ENCODE results near the gene COPS9.

Gene COPS9

DNA sequence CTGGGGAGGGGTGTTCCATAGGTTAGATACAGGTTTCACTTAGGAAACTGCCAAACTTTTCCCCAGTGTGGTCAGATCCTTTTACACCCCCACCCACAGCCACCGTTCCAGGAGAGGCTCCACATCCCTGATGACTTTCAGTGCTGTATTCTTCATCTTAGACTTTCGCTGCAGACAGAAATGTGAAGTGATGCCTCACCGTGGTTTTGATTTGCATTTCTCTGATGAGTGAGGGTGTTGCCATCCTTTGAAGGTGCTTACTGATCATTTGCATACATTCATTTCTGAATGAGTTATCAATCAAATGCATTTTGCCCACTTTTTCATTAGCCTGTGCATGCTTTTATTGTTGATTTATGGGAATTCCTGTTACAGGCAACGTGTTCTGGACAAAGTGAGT, 14.9 kb downstream of the COPS9 start:
- Histone ChIP-seq H3K4me3 (ENCODE audit: low read depth in 1 of 2, low read length in 2 of 2) (no peak overlapping the region), H3K9me3 (ENCODE audit: control insufficient read depth in 1 of 2, low read length in 2 of 2) (no peaks in the 10 kb centered on the region), H3K4me1 (ENCODE audit: control insufficient read depth in 1 of 2, insufficient read depth in 2 of 2, low read length in 2 of 2) (no peaks in the 10 kb centered on the region), H3K27me3 (ENCODE audit: control insufficient read depth in 1 of 2, insufficient read depth in 2 of 2, low read length in 2 of 2) (no peaks in the 10 kb centered on the region), H3K27ac (ENCODE audit: low read depth, low read length) (no peak overlapping the region), H3K36me3 (ENCODE audit: control insufficient read depth in 1 of 2, insufficient read depth in 2 of 2, low read length in 2 of 2) (no peaks in the 10 kb centered on the region), H3K9ac (ENCODE audit: low read depth in 1 of 2, low read length in 2 of 2) (no peak overlapping the region)

DNA sequence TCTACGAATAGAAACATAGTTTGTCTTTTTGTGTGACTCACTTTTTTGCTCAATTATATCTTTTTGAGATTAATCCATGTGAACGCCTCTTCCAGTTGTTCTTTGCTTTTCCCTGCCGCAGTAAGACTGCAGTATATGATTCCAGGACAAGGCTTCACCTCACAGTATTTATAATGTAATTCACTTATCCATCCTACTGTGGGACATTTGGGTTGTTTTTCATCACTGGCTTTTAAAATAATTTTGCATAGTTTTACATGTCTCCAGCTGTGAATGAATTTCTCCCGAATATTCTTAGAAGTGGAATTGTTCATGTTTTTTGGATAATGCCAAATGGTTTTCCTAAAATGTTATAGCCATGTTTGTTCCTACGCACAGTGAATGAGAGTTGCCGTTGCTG, 21.9 kb downstream of the COPS9 start:
- Histone ChIP-seq H3K27ac (ENCODE audit: low read depth, low read length) (no peak overlapping the region), H3K27me3 (ENCODE audit: control insufficient read depth in 1 of 2, insufficient read depth in 2 of 2, low read length in 2 of 2) (peaks cover 0 to 4% of the 10 kb centered on the region in 2 donors), H3K9me3 (ENCODE audit: control insufficient read depth in 1 of 2, low read length in 2 of 2) (no peaks in the 10 kb centered on the region), H3K9ac (ENCODE audit: low read depth in 1 of 2, low read length in 2 of 2) (no peak overlapping the region), H3K36me3 (ENCODE audit: control insufficient read depth in 1 of 2, insufficient read depth in 2 of 2, low read length in 2 of 2) (no peaks in the 10 kb centered on the region), H3K4me1 (ENCODE audit: control insufficient read depth in 1 of 2, insufficient read depth in 2 of 2, low read length in 2 of 2) (no peaks in the 10 kb centered on the region), H3K4me3 (ENCODE audit: low read depth in 1 of 2, low read length in 2 of 2) (no peak overlapping the region)

- Histone ChIP-seq H3K9ac (ENCODE audit: low read depth in 1 of 2, low read length in 2 of 2) (no peak overlapping the region), H3K4me3 (ENCODE audit: low read depth in 1 of 2, low read length in 2 of 2) (no peak overlapping the region), H3K36me3 (ENCODE audit: control insufficient read depth in 1 of 2, insufficient read depth in 2 of 2, low read length in 2 of 2) (no peaks in the 10 kb centered on the region), H3K9me3 (ENCODE audit: control insufficient read depth in 1 of 2, low read length in 2 of 2) (no peaks in the 10 kb centered on the region), H3K27me3 (ENCODE audit: control insufficient read depth in 1 of 2, insufficient read depth in 2 of 2, low read length in 2 of 2) (peaks cover 0 to 4% of the 10 kb centered on the region in 2 donors), H3K27ac (ENCODE audit: low read depth, low read length) (no peak overlapping the region), H3K4me1 (ENCODE audit: control insufficient read depth in 1 of 2, insufficient read depth in 2 of 2, low read length in 2 of 2) (no peaks in the 10 kb centered on the region)
Observed at GRCh38 chr2:240112914-240113690, 23.0 kb downstream of the COPS9 start.

GRCh38 chr2:240111253-240111652, 24.9 kb downstream of the COPS9 start:
- Histone ChIP-seq H3K4me1 (ENCODE audit: control insufficient read depth in 1 of 2, insufficient read depth in 2 of 2, low read length in 2 of 2) (no peaks in the 10 kb centered on the region), H3K9me3 (ENCODE audit: control insufficient read depth in 1 of 2, low read length in 2 of 2) (no peaks in the 10 kb centered on the region), H3K27ac (ENCODE audit: low read depth, low read length) (no peak overlapping the region), H3K27me3 (ENCODE audit: control insufficient read depth in 1 of 2, insufficient read depth in 2 of 2, low read length in 2 of 2) (peaks cover 0 to 4% of the 10 kb centered on the region in 2 donors), H3K9ac (ENCODE audit: low read depth in 1 of 2, low read length in 2 of 2) (no peak overlapping the region), H3K4me3 (ENCODE audit: low read depth in 1 of 2, low read length in 2 of 2) (no peak overlapping the region), H3K36me3 (ENCODE audit: control insufficient read depth in 1 of 2, insufficient read depth in 2 of 2, low read length in 2 of 2) (no peaks in the 10 kb centered on the region)

DNA sequence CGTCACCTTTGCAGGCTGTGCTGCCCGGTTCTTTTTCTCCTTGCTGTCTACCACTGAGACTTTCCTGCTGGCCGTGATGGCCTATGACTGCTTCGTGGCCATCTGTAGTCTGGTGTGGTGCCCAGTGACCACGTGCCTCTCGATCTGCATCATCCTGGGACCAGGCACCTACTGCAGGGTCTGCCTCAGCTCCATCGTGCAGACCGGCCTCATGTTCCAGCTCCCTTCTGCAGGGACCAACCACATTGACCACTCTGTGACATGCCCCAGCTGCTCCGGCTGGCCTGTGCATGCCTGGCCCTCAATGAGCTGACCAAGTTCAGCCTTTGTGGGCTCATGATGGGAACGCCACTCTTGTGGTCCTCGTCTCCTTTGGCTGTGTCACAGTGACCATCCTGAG, 26.7 kb downstream of the COPS9 start:
- Histone ChIP-seq H3K27ac (ENCODE audit: low read depth, low read length) (no peak overlapping the region), H3K4me3 (ENCODE audit: low read depth in 1 of 2, low read length in 2 of 2) (no peak overlapping the region), H3K36me3 (ENCODE audit: control insufficient read depth in 1 of 2, insufficient read depth in 2 of 2, low read length in 2 of 2) (no peaks in the 10 kb centered on the region), H3K9ac (ENCODE audit: low read depth in 1 of 2, low read length in 2 of 2) (no peak overlapping the region), H3K9me3 (ENCODE audit: control insufficient read depth in 1 of 2, low read length in 2 of 2) (no peaks in the 10 kb centered on the region), H3K4me1 (ENCODE audit: control insufficient read depth in 1 of 2, insufficient read depth in 2 of 2, low read length in 2 of 2) (no peaks in the 10 kb centered on the region), H3K27me3 (ENCODE audit: control insufficient read depth in 1 of 2, insufficient read depth in 2 of 2, low read length in 2 of 2) (peaks cover 0 to 4% of the 10 kb centered on the region in 2 donors)

GRCh38 chr2:240107477-240107796, 28.7 kb downstream of the COPS9 start:
- no peak overlapping the region for H3K9ac ChIP-seq (ENCODE audit: low read depth in 1 of 2, low read length in 2 of 2)
- no peaks in the 10 kb centered on the region for H3K36me3 ChIP-seq (ENCODE audit: control insufficient read depth in 1 of 2, insufficient read depth in 2 of 2, low read length in 2 of 2)
- no peaks in the 10 kb centered on the region for H3K9me3 ChIP-seq (ENCODE audit: control insufficient read depth in 1 of 2, low read length in 2 of 2)
- H3K4me3 ChIP-seq (ENCODE audit: low read depth in 1 of 2, low read length in 2 of 2), result no peak overlapping the region
- no peaks in the 10 kb centered on the region for H3K27me3 ChIP-seq (ENCODE audit: control insufficient read depth in 1 of 2, insufficient read depth in 2 of 2, low read length in 2 of 2)
- no peak overlapping the region for H3K27ac ChIP-seq (ENCODE audit: low read depth, low read length)
- no peaks in the 10 kb centered on the region for H3K4me1 ChIP-seq (ENCODE audit: control insufficient read depth in 1 of 2, insufficient read depth in 2 of 2, low read length in 2 of 2)

DNA sequence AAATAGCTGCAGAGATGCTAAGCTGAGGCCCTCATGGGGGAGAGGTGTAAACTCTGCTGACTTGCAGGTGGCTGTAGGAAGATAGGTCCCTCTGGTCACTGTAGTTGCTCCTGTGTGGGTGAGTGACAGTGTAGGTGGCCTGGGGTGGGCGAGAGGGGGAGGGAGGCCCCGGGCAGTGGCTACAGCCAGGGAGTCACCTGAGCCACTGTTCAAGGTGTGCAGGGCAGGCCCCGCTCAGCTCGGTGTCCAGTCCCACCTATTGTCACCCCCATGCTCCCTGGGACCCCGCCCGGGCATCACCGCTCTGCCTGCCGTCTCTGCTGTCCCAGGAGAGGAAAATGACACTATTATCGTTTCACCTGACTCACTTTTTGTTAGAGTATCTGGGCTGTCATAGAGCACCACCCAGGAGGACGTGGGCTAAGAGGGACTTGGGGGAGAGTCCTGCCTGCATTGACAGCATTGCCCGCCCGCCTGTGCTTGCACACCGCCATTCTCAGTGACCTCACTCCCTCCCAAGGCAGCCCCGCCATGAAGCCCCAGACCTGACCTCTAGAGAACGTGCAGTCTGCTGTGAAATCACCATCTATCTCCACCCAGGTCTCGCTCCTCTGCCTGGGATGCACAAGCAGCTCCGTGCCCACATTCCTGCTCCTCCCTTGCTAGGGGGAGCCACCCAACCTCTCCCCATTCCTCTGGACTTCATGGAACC, 29.2 kb downstream of the COPS9 start:
- H3K36me3 ChIP-seq (ENCODE audit: control insufficient read depth in 1 of 2, insufficient read depth in 2 of 2, low read length in 2 of 2), result no peaks in the 10 kb centered on the region
- H3K9ac ChIP-seq (ENCODE audit: low read depth in 1 of 2, low read length in 2 of 2), result no peak overlapping the region
- H3K9me3 ChIP-seq (ENCODE audit: control insufficient read depth in 1 of 2, low read length in 2 of 2), result no peaks in the 10 kb centered on the region
- H3K27me3 ChIP-seq (ENCODE audit: control insufficient read depth in 1 of 2, insufficient read depth in 2 of 2, low read length in 2 of 2), result no peaks in the 10 kb centered on the region
- H3K4me1 ChIP-seq (ENCODE audit: control insufficient read depth in 1 of 2, insufficient read depth in 2 of 2, low read length in 2 of 2), result no peaks in the 10 kb centered on the region
- no peak overlapping the region for H3K27ac ChIP-seq (ENCODE audit: low read depth, low read length)
- H3K4me3 ChIP-seq (ENCODE audit: low read depth in 1 of 2, low read length in 2 of 2), result no peak overlapping the region

DNA sequence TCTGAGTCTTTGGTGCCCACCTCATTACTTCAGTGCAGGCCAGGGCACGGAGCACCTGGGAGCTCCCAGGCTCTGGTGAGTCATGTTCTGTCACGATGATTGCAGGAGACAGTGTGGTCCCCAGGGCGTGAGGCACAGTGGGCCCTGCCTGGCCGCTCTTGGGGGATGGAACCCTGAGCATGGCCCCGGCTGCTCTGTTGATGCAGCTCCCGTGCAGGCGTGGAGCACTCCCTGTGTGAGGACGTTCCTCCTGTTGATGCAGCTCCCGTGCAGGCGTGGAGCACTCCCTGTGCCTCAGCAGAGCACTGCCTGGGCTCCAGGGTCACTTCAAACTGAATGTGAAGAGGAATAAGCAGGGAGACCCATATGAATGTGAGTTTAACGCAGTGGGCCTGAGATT, 30.1 kb downstream of the COPS9 start:
- no peaks in the 10 kb centered on the region for H3K27me3 ChIP-seq (ENCODE audit: control insufficient read depth in 1 of 2, insufficient read depth in 2 of 2, low read length in 2 of 2)
- H3K36me3 ChIP-seq (ENCODE audit: control insufficient read depth in 1 of 2, insufficient read depth in 2 of 2, low read length in 2 of 2), result no peaks in the 10 kb centered on the region
- H3K27ac ChIP-seq (ENCODE audit: low read depth, low read length), result no peak overlapping the region

GRCh38 chr2:240103136-240103535, 33.0 kb downstream of the COPS9 start:
- Histone ChIP-seq H3K27ac (ENCODE audit: low read depth, low read length) (no peak overlapping the region), H3K27me3 (ENCODE audit: control insufficient read depth in 1 of 2, insufficient read depth in 2 of 2, low read length in 2 of 2) (peaks cover 4 to 9% of the 10 kb centered on the region in 2 donors)

More for the DNA sequence above, 30.1 kb downstream of the COPS9 start:
- H3K9me3 ChIP-seq (ENCODE audit: control insufficient read depth in 1 of 2, low read length in 2 of 2), result no peaks in the 10 kb centered on the region
- H3K4me1 ChIP-seq (ENCODE audit: control insufficient read depth in 1 of 2, insufficient read depth in 2 of 2, low read length in 2 of 2), result no peaks in the 10 kb centered on the region
- H3K4me3 ChIP-seq (ENCODE audit: low read depth in 1 of 2, low read length in 2 of 2), result no peak overlapping the region
- no peak overlapping the region for H3K9ac ChIP-seq (ENCODE audit: low read depth in 1 of 2, low read length in 2 of 2)

GRCh38 chr2:240098349-240098748, 37.8 kb downstream of the COPS9 start:
- Histone ChIP-seq H3K36me3 (ENCODE audit: control insufficient read depth in 1 of 2, insufficient read depth in 2 of 2, low read length in 2 of 2) (no peaks in the 10 kb centered on the region), H3K27me3 (ENCODE audit: control insufficient read depth in 1 of 2, insufficient read depth in 2 of 2, low read length in 2 of 2) (peaks cover 25 to 45% of the 10 kb centered on the region in 2 donors), H3K4me1 (ENCODE audit: control insufficient read depth in 1 of 2, insufficient read depth in 2 of 2, low read length in 2 of 2) (no peaks in the 10 kb centered on the region), H3K9me3 (ENCODE audit: control insufficient read depth in 1 of 2, low read length in 2 of 2) (no peaks in the 10 kb centered on the region), H3K27ac (ENCODE audit: low read depth, low read length) (no peak overlapping the region), H3K9ac (ENCODE audit: low read depth in 1 of 2, low read length in 2 of 2) (no peak overlapping the region), H3K4me3 (ENCODE audit: low read depth in 1 of 2, low read length in 2 of 2) (no peak overlapping the region)

More at GRCh38 chr2:240103136-240103535, 33.0 kb downstream of the COPS9 start:
- Histone ChIP-seq H3K4me1 (ENCODE audit: control insufficient read depth in 1 of 2, insufficient read depth in 2 of 2, low read length in 2 of 2) (no peaks in the 10 kb centered on the region), H3K4me3 (ENCODE audit: low read depth in 1 of 2, low read length in 2 of 2) (no peak overlapping the region), H3K9me3 (ENCODE audit: control insufficient read depth in 1 of 2, low read length in 2 of 2) (no peaks in the 10 kb centered on the region), H3K9ac (ENCODE audit: low read depth in 1 of 2, low read length in 2 of 2) (no peak overlapping the region), H3K36me3 (ENCODE audit: control insufficient read depth in 1 of 2, insufficient read depth in 2 of 2, low read length in 2 of 2) (no peaks in the 10 kb centered on the region)

All from duodenal mucosa (tissue), 2 donors.